ENCODE measurements around the gene HOOK2.

The HOOK2 gene

GRCh38 chr19:12784871-12785430 lies 9.6 kb upstream of the HOOK2 start:
- H3K36me3 ChIP-seq, result no peaks in the 10 kb centered on the region
- no peaks in the 10 kb centered on the region for H3K9me3 ChIP-seq
- H3K4me3 ChIP-seq (ENCODE audit: low read depth in 1 of 2, low read length in 1 of 2), result peak overlapping the region; percentile 49 to 99
- no peak for TF ChIP-seq CTCF (IDR thresholded peaks at IDR 0.05)
- peaks cover 80 to 87% of the 10 kb centered on the region in 2 experiments for H3K4me1 ChIP-seq (ENCODE audit: control insufficient read depth in 1 of 2, insufficient read depth in 1 of 2, low read depth in 1 of 2, low read length in 1 of 2)
- no peaks in the 10 kb centered on the region for H3K27me3 ChIP-seq
- H3K27ac ChIP-seq, result peak overlapping the region; percentile 100

GRCh38 chr19:12784394-12784870 lies 9.1 kb upstream of the HOOK2 start:
- Histone ChIP-seq H3K4me1 (ENCODE audit: control insufficient read depth in 1 of 2, insufficient read depth in 1 of 2, low read depth in 1 of 2, low read length in 1 of 2) (peaks cover 85 to 92% of the 10 kb centered on the region in 2 experiments), H3K27me3 (no peaks in the 10 kb centered on the region), H3K36me3 (no peaks in the 10 kb centered on the region), H3K9me3 (no peaks in the 10 kb centered on the region), H3K4me3 (ENCODE audit: low read depth in 1 of 2, low read length in 1 of 2) (peak overlapping the region; percentile 49 to 99), H3K27ac (peak overlapping the region; percentile 100)
- TF ChIP-seq CTCF (IDR thresholded peaks at IDR 0.05), result no peak

GRCh38 chr19:12783849-12784393 lies 8.6 kb upstream of the HOOK2 start:
- Histone ChIP-seq H3K4me1 (ENCODE audit: control insufficient read depth in 1 of 2, insufficient read depth in 1 of 2, low read depth in 1 of 2, low read length in 1 of 2) (peaks cover 90 to 92% of the 10 kb centered on the region in 2 experiments), H3K9me3 (no peaks in the 10 kb centered on the region), H3K27me3 (no peaks in the 10 kb centered on the region), H3K27ac (peak overlapping the region; percentile 100), H3K4me3 (ENCODE audit: low read depth in 1 of 2, low read length in 1 of 2) (peak overlapping the region; percentile 49 to 64), H3K36me3 (no peaks in the 10 kb centered on the region)
- no peak for TF ChIP-seq CTCF (IDR thresholded peaks at IDR 0.05)

DNA sequence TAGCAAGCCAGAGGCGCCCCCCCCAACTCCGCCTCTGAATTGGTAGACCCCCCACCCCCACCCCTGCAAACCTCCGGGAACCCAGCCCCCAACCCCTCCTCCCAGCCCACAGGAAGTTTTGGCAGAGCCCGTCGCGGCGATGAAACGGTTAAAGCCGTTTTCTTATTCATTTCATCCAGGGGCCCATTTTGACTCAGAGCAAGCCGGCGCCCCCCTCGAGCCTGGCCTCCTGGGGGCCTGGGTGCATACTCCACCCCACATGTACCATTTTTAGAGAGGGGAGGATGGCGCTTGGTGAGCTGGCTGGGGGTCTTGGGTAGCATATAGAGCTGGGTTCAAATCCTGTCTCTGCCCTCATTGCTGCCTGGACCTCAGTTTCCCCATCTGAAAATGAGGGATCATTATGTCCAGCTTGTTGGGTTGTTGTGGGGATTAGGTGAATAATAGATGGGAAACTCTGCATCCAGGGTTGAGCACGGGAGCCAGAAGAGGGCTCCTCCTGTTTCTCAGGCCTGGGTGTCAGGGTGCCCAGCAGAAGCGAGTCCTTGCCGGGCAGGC lies 8.0 kb upstream of the HOOK2 start:
- H3K36me3 ChIP-seq, result no peaks in the 10 kb centered on the region
- peaks cover 91 to 92% of the 10 kb centered on the region in 2 experiments for H3K4me1 ChIP-seq (ENCODE audit: control insufficient read depth in 1 of 2, insufficient read depth in 1 of 2, low read depth in 1 of 2, low read length in 1 of 2)
- peak overlapping the region; percentile 100 for H3K27ac ChIP-seq
- H3K4me3 ChIP-seq (ENCODE audit: low read depth in 1 of 2, low read length in 1 of 2), result peak overlapping the region; percentile 63 to 64
- H3K9me3 ChIP-seq, result no peaks in the 10 kb centered on the region
- no peak for TF ChIP-seq CTCF (IDR thresholded peaks at IDR 0.05)
- no peaks in the 10 kb centered on the region for H3K27me3 ChIP-seq

DNA sequence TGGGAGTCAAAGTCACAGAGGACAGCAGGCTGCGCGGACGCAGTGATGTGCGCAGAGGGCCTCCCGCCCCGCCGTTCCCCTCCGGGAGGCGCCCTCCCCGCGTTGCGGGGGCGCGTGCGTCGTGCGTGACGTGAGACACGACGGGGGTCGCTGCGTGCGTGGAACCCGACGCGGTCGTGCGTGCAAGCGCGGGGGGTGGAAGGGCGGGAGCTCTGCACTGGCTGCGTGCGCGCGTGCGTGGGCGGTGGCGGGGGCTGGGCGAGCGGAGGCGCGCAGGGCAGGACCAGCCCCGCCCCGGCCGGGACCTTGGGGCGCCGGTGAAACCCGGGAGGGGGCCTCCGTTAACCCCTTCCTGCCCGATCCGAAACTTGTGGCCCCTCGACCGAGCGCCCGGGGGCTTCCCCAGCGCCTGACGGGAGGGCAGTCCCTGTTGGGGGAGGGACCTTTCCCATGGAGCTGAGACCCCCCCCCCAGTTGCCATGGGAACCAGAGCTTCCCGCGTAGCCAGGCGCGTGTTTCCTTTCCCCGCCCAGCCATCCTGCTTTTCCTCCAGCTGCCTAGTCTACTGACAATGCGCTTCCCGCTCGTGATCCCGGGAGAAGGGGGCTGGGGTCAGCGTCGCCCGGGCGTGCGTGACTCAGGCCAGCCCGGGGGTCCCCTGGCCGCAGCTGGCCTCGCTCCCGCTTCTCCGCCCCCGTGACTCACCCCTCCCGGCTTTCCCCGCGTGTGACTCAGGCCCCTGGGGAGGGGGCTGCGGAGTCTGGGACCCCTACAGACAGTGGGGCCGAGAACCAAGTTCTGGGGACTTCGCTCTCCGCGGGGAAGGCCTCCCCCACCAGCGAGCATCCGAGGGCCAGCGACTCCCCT lies 7.3 kb upstream of the HOOK2 start:
- TF ChIP-seq CTCF (IDR thresholded peaks at IDR 0.05), result peak; percentile 51
- H3K27ac ChIP-seq, result peak overlapping the region; percentile 100
- no peaks in the 10 kb centered on the region for H3K27me3 ChIP-seq
- peak overlapping the region; percentile 63 to 64 for H3K4me3 ChIP-seq (ENCODE audit: low read depth in 1 of 2, low read length in 1 of 2)
- no peaks in the 10 kb centered on the region for H3K9me3 ChIP-seq
- no peaks in the 10 kb centered on the region for H3K36me3 ChIP-seq
- peaks cover 90 to 91% of the 10 kb centered on the region in 2 experiments for H3K4me1 ChIP-seq (ENCODE audit: control insufficient read depth in 1 of 2, insufficient read depth in 1 of 2, low read depth in 1 of 2, low read length in 1 of 2)
